Measurements from ENCODE around the gene LRRK1.

GRCh38 chr15:100942656-100943425, 23.7 kb downstream of the LRRK1 start:
- TF ChIP-seq CTCF (IDR thresholded peaks at IDR 0.05): no peak
- TF ChIP-seq EZH2 (IDR thresholded peaks at IDR 0.05): no peak

Measured in neural progenitor cell (in vitro differentiated cells).